ENCODE data around the gene NPC2. TPM values are rescaled to one million over a fixed set of nuclear protein-coding genes. Genes with fewer than 3 reads are reported as not detected.

The NPC2 gene
- total and polyA plus RNA-seq, 2 donors (not counting 3 experiments of a cell fraction or from before 2014, with no cell fraction given) = 203 to 406 TPM

- Histone ChIP-seq H3K79me2 (ENCODE audit: control insufficient read depth, insufficient read depth, low read length) (peaks cover 6% of the 10 kb centered on the region), H3K9me1 (replicated peaks; ENCODE audit: control insufficient read depth, extremely low read depth, insufficient read depth, low read length) (no peaks in the 10 kb centered on the region), H3K9me3 (replicated peaks; ENCODE audit: control insufficient read depth, insufficient read depth, low read length) (no peaks in the 10 kb centered on the region), H3K4me2 (ENCODE audit: insufficient read depth, low read length) (no peak overlapping the region), H3K36me3 (ENCODE audit: control insufficient read depth in 2 of 2, extremely low read depth in 1 of 2, insufficient read depth in 2 of 2, low read length in 2 of 2) (peaks cover 12 to 20% of the 10 kb centered on the region in 2 experiments), H4K20me1 (replicated peaks; ENCODE audit: control insufficient read depth, extremely low read depth, insufficient read depth, low read length) (no peaks in the 10 kb centered on the region), H3K4me3 (replicated peaks in 1 of 3; ENCODE audit: insufficient read depth in 1 of 3, low read depth in 1 of 3, low read length in 3 of 3) (no peak overlapping the region), H3K27ac (ENCODE audit: insufficient read depth, low read depth, low read length) (no peak overlapping the region), H2AFZ (ENCODE audit: low read depth, low read length) (no peak overlapping the region), H3K4me1 (ENCODE audit: control insufficient read depth, extremely low read depth, insufficient read depth, low read length) (peaks cover 26% of the 10 kb centered on the region), H3K27me3 (ENCODE audit: control insufficient read depth in 2 of 2, insufficient read depth in 2 of 2, low read length in 2 of 2) (no peaks in the 10 kb centered on the region), H3K9ac (replicated peaks; ENCODE audit: extremely low read depth, insufficient read depth, low read length) (no peak overlapping the region)
- ChIA-PET POLR2A (no interaction called here), CTCF (interaction anchor here (1.2 kb wide), 1 partner anchor 8 kb away, joined by 3 read pairs; no protein-coding TSS in a partner anchor)
- dilution Hi-C loops (cut with MboI; ENCODE audit: extremely low pct_ligation_motif_present, low sequenced_read_pairs) = no loop called here
- DNase-seq (ENCODE audit: low read depth, low spot score) (no peak), FAIRE-seq (no peak)
- no TSS peak for BruUV-seq (replicated peaks)
- TF ChIP-seq POLR2A (IDR thresholded peaks at IDR 0.05; ENCODE audit: low read depth, low read length) (no peak), FOS (IDR thresholded peaks at IDR 0.05; ENCODE audit: borderline replicate concordance, insufficient read depth, low read length) (no peak), GATA2 (IDR thresholded peaks at IDR 0.05; ENCODE audit: insufficient read depth, insufficient read length, low read depth, low read length) (no peak), JUN (IDR thresholded peaks at IDR 0.05; ENCODE audit: borderline replicate concordance, insufficient read depth, insufficient read length, low read depth) (no peak), POLR2AphosphoS5 (IDR thresholded peaks at IDR 0.05; ENCODE audit: insufficient read depth, low read depth, low read length) (no peak), MYC (IDR thresholded peaks at IDR 0.05; ENCODE audit: low read depth, low read length) (no peak), EZH2 (IDR thresholded peaks at IDR 0.05; ENCODE audit: borderline replicate concordance, low read depth, low read length, severe bottlenecking) (no peak), CTCF (IDR thresholded peaks at IDR 0.05; ENCODE audit: extremely low read depth in 1 of 2, insufficient read depth in 1 of 2, low read depth in 1 of 2, low read length in 2 of 2) (no peak)
- TF ChIP-seq, protein P1, sequence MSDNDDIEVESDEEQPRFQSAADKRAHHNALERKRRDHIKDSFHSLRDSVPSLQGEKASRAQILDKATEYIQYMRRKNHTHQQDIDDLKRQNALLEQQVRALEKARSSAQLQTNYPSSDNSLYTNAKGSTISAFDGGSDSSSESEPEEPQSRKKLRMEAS (IDR thresholded peaks at IDR 0.05; ENCODE audit: insufficient read depth, insufficient read length) = no peak
- intact Hi-C loops (cut with micrococcal nuclease) = no loop called here
Measured at GRCh38 chr14:74482571-74482970, 10.5 kb downstream of the NPC2 start.
